WTC11 (cell line): ENCODE results near the gene TMEM81.

Experiments
- ESRRA ChIP-seq: sonication (generic); formaldehyde crosslinking; IDR thresholded peaks from 2 replicates; pipeline ENCODE4 v1.8.1; 2022; ENCODE audit warnings: mild to moderate bottlenecking, missing genetic modification reagents, borderline replicate concordance
- MYBL2 ChIP-seq: sonication (generic); formaldehyde crosslinking; IDR thresholded peaks from 2 replicates; pipeline ENCODE4 v1.8.1; 2023; ENCODE audit warnings: mild to moderate bottlenecking, moderate library complexity, missing genetic modification reagents
- RELA ChIP-seq: sonication (generic); formaldehyde crosslinking; IDR thresholded peaks from 2 replicates; pipeline ENCODE4 v1.8.1; 2022; ENCODE audit warnings: missing genetic modification reagents, mild to moderate bottlenecking, borderline replicate concordance
- TEAD4 ChIP-seq: sonication (generic); formaldehyde crosslinking; IDR thresholded peaks from 2 replicates; pipeline ENCODE4 v1.8.0; 2022; ENCODE audit warnings: mild to moderate bottlenecking, missing genetic modification reagents
- TF ChIP-seq, protein P1 (sequence below): fragments of 200-600 bp; IDR thresholded peaks from 2 replicates; pipeline ENCODE4 v1.8.0; 2022; ENCODE audit warnings: antibody characterized with exemption
- TF ChIP-seq, protein P2 (sequence below): sonication (generic); formaldehyde crosslinking; IDR thresholded peaks from 2 replicates; pipeline ENCODE4 v1.8.1; 2022; ENCODE audit warnings: mild to moderate bottlenecking, moderate library complexity, missing genetic modification reagents

GRCh38 chr1:205062319-205062718 lies 21.9 kb downstream of the TMEM81 start:
- TF ChIP-seq MYBL2 (no peak), ESRRA (CRISPR knock-in tag) (no peak), RELA (CRISPR knock-in tag) (no peak), TEAD4 (no peak)
- TF ChIP-seq, protein P1, sequence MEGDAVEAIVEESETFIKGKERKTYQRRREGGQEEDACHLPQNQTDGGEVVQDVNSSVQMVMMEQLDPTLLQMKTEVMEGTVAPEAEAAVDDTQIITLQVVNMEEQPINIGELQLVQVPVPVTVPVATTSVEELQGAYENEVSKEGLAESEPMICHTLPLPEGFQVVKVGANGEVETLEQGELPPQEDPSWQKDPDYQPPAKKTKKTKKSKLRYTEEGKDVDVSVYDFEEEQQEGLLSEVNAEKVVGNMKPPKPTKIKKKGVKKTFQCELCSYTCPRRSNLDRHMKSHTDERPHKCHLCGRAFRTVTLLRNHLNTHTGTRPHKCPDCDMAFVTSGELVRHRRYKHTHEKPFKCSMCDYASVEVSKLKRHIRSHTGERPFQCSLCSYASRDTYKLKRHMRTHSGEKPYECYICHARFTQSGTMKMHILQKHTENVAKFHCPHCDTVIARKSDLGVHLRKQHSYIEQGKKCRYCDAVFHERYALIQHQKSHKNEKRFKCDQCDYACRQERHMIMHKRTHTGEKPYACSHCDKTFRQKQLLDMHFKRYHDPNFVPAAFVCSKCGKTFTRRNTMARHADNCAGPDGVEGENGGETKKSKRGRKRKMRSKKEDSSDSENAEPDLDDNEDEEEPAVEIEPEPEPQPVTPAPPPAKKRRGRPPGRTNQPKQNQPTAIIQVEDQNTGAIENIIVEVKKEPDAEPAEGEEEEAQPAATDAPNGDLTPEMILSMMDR = no peak
- TF ChIP-seq, protein P2, sequence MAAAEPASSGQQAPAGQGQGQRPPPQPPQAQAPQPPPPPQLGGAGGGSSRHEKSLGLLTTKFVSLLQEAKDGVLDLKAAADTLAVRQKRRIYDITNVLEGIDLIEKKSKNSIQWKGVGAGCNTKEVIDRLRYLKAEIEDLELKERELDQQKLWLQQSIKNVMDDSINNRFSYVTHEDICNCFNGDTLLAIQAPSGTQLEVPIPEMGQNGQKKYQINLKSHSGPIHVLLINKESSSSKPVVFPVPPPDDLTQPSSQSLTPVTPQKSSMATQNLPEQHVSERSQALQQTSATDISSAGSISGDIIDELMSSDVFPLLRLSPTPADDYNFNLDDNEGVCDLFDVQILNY (CRISPR knock-in tag) = no peak
